Activated CD8-positive, alpha-beta T cell treated with anti-CD3 and anti-CD28 coated beads for 36 hours (primary cell): ENCODE results near the gene GJA4. TPM values are rescaled to one million over a fixed set of nuclear protein-coding genes. Genes with fewer than 3 reads are reported as not detected.

Experiments used
- ATAC-seq: fragments of 200-7000 bp; cut with Tn5 transposase; one replicate; pipeline ENCODE4 v1.10.0; 2021; ENCODE audit warnings: mild to moderate bottlenecking, moderate library complexity
- CTCF ChIA-PET: fragments of 350-600 bp; sonication (Branson Sonifier 250); formaldehyde crosslinking; loops from one replicate; lab custom pipeline; 2021; ENCODE audit warnings: antibody characterized with exemption; lab: Charles Lee
- POLR2A ChIA-PET: fragments of 350-600 bp; sonication (Branson Sonifier 250); formaldehyde crosslinking; loops from one replicate; lab custom pipeline; 2021; ENCODE audit warnings: antibody characterized with exemption; lab: Charles Lee
- DNase-seq: peaks from one replicate; pipeline ENCODE4 v3.0.0-alpha.2; 2020
- H3K27ac Mint-ChIP-seq: one replicate; pipeline ENCODE4 v1.8.0; 2021; ENCODE audit warnings: mild to moderate bottlenecking, mixed read lengths
- H3K27me3 Mint-ChIP-seq: one replicate; pipeline ENCODE4 v1.8.0; 2021; ENCODE audit warnings: mixed read lengths
- H3K36me3 Mint-ChIP-seq: one replicate; pipeline ENCODE4 v1.8.0; 2021; ENCODE audit warnings: low read depth, mixed read lengths
- H3K4me1 Mint-ChIP-seq: one replicate; pipeline ENCODE4 v1.8.0; 2021; ENCODE audit warnings: low read depth, mixed read lengths
- H3K4me3 Mint-ChIP-seq: one replicate; pipeline ENCODE4 v1.8.0; 2021; ENCODE audit warnings: mild to moderate bottlenecking, moderate library complexity, mixed read lengths
- H3K9me3 Mint-ChIP-seq: one replicate; pipeline ENCODE4 v1.8.0; 2021; ENCODE audit warnings: mixed read lengths
- intact Hi-C: fragments of 100-400 bp; cut with micrococcal nuclease; formaldehyde crosslinking; loops from one replicate; pipeline ENCODE4 v1.10.0; 2022
- total RNA-seq, 2 experiments: library from RNA; stranded (reverse); gene quantifications; one replicate each; pipeline ENCODE4 v1.2.3, GENCODE V29; 2021
- TF ChIP-seq, protein P1 (sequence below): fragments of 200-600 bp; IDR thresholded peaks from one replicate; pipeline ENCODE4 v1.8.0; 2022; ENCODE audit warnings: antibody characterized with exemption, mild to moderate bottlenecking

GJA4 gene
- not detected for total RNA-seq

DNA sequence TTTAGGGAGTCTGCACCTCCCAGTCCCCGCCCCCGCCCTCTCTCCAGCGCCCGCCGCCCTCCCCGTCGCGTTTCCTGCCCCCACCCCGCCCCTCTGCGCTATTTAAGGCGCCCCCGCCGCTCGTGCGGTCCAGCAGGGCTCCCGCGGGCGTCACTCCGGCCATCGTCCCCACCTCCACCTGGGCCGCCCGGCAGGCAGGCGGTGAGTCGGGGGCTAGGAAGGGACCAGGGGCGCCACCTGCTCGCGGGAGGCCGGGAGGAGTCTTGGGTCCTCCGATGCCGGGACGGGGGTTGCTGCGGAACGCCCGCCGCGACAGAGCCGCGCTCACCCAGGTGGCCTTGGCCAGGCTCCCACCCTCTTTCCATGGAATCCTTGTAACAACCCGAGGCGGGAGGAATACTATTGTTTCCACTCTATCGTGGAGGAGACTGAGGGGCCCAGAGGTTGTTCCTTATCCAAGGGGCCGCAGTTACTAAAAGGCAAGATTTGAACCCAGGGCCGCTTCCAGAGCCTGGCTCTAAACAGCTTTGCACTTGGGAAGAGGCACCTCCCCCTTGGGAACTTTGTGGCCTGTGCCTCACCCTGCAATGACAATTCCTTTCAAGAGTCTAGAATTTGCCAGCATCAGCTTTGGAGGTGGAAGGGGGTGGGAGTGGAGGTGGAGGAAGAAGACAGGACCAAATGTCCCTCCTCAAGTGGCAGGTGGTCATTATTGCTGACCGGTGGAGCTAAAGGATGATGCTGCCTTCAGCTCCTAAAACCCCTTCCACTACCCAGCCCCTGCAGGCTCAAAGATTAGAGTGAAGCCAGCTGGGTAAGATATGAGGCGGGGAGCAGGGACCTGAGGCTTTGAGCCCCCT is at the start of gene GJA4:
TSS of gene GJA4 (plus strand) at position 132 of the 860 bp plus-strand sequence. CDS start 1,215 bp downstream, outside the sequence.
- DNase-seq = peak; percentile 27
- Mint-ChIP-seq H3K4me1 (peaks cover 7% of the 10 kb centered on the region), H3K27me3 (peaks cover 21% of the 10 kb centered on the region), H3K27ac (no peak within 1 kb of the TSS), H3K9me3 (no peaks in the 10 kb centered on the region), H3K36me3 (no peaks in the 10 kb centered on the region), H3K4me3 (peak within 1 kb of the TSS; percentile 38)
- ATAC-seq = peak; percentile 41
- ChIA-PET POLR2A (interaction anchor here (0.7 kb wide), 1 partner anchor 65 kb away, joined by 4 read pairs; no protein-coding TSS in a partner anchor), CTCF (no interaction called here)
- TF ChIP-seq, protein P1, sequence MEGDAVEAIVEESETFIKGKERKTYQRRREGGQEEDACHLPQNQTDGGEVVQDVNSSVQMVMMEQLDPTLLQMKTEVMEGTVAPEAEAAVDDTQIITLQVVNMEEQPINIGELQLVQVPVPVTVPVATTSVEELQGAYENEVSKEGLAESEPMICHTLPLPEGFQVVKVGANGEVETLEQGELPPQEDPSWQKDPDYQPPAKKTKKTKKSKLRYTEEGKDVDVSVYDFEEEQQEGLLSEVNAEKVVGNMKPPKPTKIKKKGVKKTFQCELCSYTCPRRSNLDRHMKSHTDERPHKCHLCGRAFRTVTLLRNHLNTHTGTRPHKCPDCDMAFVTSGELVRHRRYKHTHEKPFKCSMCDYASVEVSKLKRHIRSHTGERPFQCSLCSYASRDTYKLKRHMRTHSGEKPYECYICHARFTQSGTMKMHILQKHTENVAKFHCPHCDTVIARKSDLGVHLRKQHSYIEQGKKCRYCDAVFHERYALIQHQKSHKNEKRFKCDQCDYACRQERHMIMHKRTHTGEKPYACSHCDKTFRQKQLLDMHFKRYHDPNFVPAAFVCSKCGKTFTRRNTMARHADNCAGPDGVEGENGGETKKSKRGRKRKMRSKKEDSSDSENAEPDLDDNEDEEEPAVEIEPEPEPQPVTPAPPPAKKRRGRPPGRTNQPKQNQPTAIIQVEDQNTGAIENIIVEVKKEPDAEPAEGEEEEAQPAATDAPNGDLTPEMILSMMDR = no peak
- intact Hi-C loops = no loop called here

DNA sequence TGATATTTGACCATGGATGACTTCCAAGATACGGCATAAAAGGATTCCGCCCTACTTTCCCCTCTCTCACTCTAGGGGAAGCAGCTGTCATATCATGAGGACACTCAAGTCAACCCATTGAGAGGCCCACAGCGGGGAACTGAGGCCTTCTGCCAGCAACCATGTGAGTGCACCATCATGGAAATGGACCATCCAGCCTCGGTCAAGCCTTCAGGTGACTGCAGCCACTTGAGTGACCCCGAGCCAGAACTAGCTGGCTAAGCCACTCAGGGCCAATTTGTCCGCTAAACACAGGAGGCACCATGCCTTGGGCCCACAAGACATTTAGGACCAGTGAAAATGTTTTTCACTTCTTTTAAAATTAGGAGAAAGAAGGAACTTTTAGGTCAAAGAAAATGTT is 49.0 kb upstream of the GJA4 start:
- TF ChIP-seq, protein P1 = no peak
- no peak overlapping the region for H3K27ac Mint-ChIP-seq
- H3K4me1 Mint-ChIP-seq = no peaks in the 10 kb centered on the region
- ChIA-PET POLR2A (interaction anchor here (0.6 to 1.2 kb wide), 2 partner anchors 23 to 1932 kb away, joined by 3 read pairs; no protein-coding TSS in a partner anchor), CTCF (interaction anchor here (0.9 to 4.9 kb wide), 18 partner anchors 8 to 1111 kb away, joined by 3 to 35 read pairs (median 6); no protein-coding TSS in a partner anchor)
- intact Hi-C loops = loop anchor here (2.0 to 10.0 kb wide), 3 partner anchors 206 to 1109 kb away; no protein-coding TSS in a partner anchor
- ATAC-seq = no peak
- H3K36me3 Mint-ChIP-seq = no peaks in the 10 kb centered on the region
- no peak for DNase-seq
- no peaks in the 10 kb centered on the region for H3K9me3 Mint-ChIP-seq
- H3K4me3 Mint-ChIP-seq = no peak overlapping the region
- no peaks in the 10 kb centered on the region for H3K27me3 Mint-ChIP-seq

DNA sequence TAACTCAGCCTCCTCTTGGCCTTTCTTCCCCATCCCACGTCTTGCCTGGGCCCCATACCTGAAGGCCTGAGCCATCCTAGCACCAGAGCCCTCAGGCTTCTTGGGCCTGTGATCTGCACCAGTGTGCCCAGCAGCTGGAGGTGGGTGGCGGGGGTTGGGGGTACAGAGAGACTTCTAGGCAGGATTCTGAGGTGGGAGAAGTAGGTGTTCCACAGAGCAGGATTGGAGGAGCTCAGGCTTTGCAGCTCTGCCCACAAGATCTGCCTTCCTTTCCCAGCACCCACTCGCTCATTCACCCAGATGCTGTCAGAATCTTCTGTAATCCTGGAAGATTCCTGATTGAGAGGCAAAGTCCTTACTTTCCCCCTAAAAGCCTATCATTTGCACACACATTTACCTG is 47.9 kb upstream of the GJA4 start:
- H3K4me1 Mint-ChIP-seq = no peaks in the 10 kb centered on the region
- POLR2A ChIA-PET = no interaction called here
- no peak overlapping the region for H3K4me3 Mint-ChIP-seq
- no peaks in the 10 kb centered on the region for H3K36me3 Mint-ChIP-seq
- no peaks in the 10 kb centered on the region for H3K27me3 Mint-ChIP-seq
- H3K27ac Mint-ChIP-seq = no peak overlapping the region
- TF ChIP-seq, protein P1 = no peak
- ATAC-seq (no peak), DNase-seq (no peak)
- CTCF ChIA-PET = interaction anchor here (1.2 to 4.9 kb wide), 3 partner anchors 9 to 1112 kb away, joined by 5 to 34 read pairs (median 5); no protein-coding TSS in a partner anchor
- H3K9me3 Mint-ChIP-seq = no peaks in the 10 kb centered on the region
- intact Hi-C loops = loop anchor here (5.0 to 10.0 kb wide), 2 partner anchors 208 to 1110 kb away; no protein-coding TSS in a partner anchor

DNA sequence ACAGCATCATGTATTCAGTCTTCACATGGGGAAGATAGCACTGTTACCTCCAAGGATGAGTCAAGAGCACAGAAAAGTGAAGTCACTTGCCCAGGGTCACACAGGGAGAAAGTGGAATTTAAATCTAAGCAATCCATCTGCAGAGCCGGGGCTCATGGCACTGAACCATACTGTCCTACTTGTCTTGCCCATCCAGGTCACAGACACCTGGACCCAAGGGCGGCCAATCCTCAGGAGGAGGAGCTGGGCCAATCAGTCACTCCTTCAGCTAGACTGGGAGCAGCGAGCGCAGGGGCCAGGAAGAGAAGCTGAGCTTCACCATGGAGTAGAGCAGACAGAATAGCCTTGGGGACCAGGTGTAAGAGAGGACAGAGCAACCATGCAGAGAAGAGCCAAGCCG is 47.1 kb upstream of the GJA4 start:
- ChIA-PET CTCF (no interaction called here), POLR2A (no interaction called here)
- H3K27me3 Mint-ChIP-seq = no peaks in the 10 kb centered on the region
- no peaks in the 10 kb centered on the region for H3K9me3 Mint-ChIP-seq
- H3K4me3 Mint-ChIP-seq = no peak overlapping the region
- no peaks in the 10 kb centered on the region for H3K4me1 Mint-ChIP-seq
- DNase-seq (no peak), ATAC-seq (no peak)
- no peak overlapping the region for H3K27ac Mint-ChIP-seq
- no peaks in the 10 kb centered on the region for H3K36me3 Mint-ChIP-seq
- intact Hi-C loops = loop anchor here (10.0 kb wide), 1 partner anchor 1111 kb away; no protein-coding TSS in a partner anchor
- TF ChIP-seq, protein P1 = no peak
